Measurements from ENCODE around the gene PGAM5. TPM values are rescaled to one million over a fixed set of nuclear protein-coding genes. Genes with fewer than 3 reads are reported as not detected.

Gene PGAM5
- total and polyA plus RNA-seq, 4 donors, result 11.0 to 32.4 (median 23.1) TPM

GRCh38 chr12:132707241-132707640, 3.4 kb upstream of the PGAM5 start:
- Histone ChIP-seq H3K27me3 (ENCODE audit: control insufficient read depth in 3 of 3, insufficient read depth in 3 of 3, low read length in 2 of 3) (no peaks in the 10 kb centered on the region), H3K36me3 (ENCODE audit: control insufficient read depth in 4 of 4, insufficient read depth in 4 of 4, low read length in 4 of 4) (peaks cover 0 to 10% (median 3%) of the 10 kb centered on the region in 4 donors), H3K4me1 (ENCODE audit: control insufficient read depth in 5 of 5, insufficient read depth in 5 of 5, low read length in 5 of 5) (peaks cover 0 to 14% (median 0%) of the 10 kb centered on the region in 5 donors), H3K27ac (ENCODE audit: low read depth in 1 of 2, low read length in 1 of 2) (no peak overlapping the region), H3K9ac (ENCODE audit: insufficient read depth in 1 of 2, low read length in 2 of 2) (no peak overlapping the region), H3K9me3 (ENCODE audit: control insufficient read depth in 4 of 4, insufficient read depth in 3 of 4, low read length in 3 of 4) (peaks cover 0 to 4% (median 0%) of the 10 kb centered on the region in 4 donors), H3K4me3 (no peak overlapping the region)
- ATAC-seq (ENCODE audit: insufficient read depth, low FRiP score) (no peak), DNase-seq (no peak)
- no peak for TF ChIP-seq CTCF (IDR thresholded peaks at IDR 0.05; ENCODE audit: control extremely low read depth, extremely low read depth)
- 96% methylated on average over 6 of the region's 6 CpGs for WGBS, 2 donors

DNA sequence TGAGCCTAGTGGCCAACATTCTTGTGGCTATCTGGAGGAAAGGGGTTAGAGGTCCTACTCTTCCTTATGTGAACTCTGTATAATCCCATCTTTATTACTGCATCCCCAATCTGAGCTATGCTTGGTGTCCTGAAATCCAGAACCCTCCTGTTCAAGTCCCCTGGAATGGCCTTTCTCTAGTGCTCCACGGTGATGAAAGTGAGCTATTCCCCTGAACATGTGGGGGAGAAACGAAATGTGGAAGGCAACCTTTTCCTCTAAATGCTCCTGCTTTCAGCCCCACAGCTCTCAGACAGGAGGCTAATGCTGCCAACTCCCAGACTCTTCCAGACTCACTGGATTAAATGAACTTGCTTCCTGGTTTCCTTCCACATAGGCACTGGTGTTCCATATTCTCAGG, 2.5 kb upstream of the PGAM5 start:
- DNase-seq (no peak), ATAC-seq (ENCODE audit: insufficient read depth, low FRiP score) (no peak)
- H3K27me3 ChIP-seq (ENCODE audit: control insufficient read depth in 3 of 3, insufficient read depth in 3 of 3, low read length in 2 of 3), result no peaks in the 10 kb centered on the region
- H3K9me3 ChIP-seq (ENCODE audit: control insufficient read depth in 4 of 4, insufficient read depth in 3 of 4, low read length in 3 of 4), result peaks cover 0 to 4% (median 0%) of the 10 kb centered on the region in 4 donors
- peaks cover 0 to 14% (median 0%) of the 10 kb centered on the region in 5 donors for H3K4me1 ChIP-seq (ENCODE audit: control insufficient read depth in 5 of 5, insufficient read depth in 5 of 5, low read length in 5 of 5)
- no peak for TF ChIP-seq CTCF (IDR thresholded peaks at IDR 0.05; ENCODE audit: control extremely low read depth, extremely low read depth)
- no peak overlapping the region for H3K4me3 ChIP-seq
- no peak overlapping the region for H3K9ac ChIP-seq (ENCODE audit: insufficient read depth in 1 of 2, low read length in 2 of 2)
- H3K27ac ChIP-seq (ENCODE audit: low read depth in 1 of 2, low read length in 1 of 2), result no peak overlapping the region
- H3K36me3 ChIP-seq (ENCODE audit: control insufficient read depth in 4 of 4, insufficient read depth in 4 of 4, low read length in 4 of 4), result peaks cover 0 to 10% (median 2%) of the 10 kb centered on the region in 4 donors
- WGBS, 2 donors, result 91 to 95% methylated on average over 2 of the region's 2 CpGs

GRCh38 chr12:132710043-132710404, 618 bp upstream of the PGAM5 start:
- H3K9ac ChIP-seq (ENCODE audit: insufficient read depth in 1 of 2, low read length in 2 of 2), result peak overlapping the region in 1 of 2 donors; percentile 63
- WGBS, 2 donors, result 1 to 2% methylated on average over 26 of the region's 26 CpGs
- peak overlapping the region; percentile 78 for H3K4me3 ChIP-seq
- H3K4me1 ChIP-seq (ENCODE audit: control insufficient read depth in 5 of 5, insufficient read depth in 5 of 5, low read length in 5 of 5), result peaks cover 0 to 14% (median 0%) of the 10 kb centered on the region in 5 donors
- H3K9me3 ChIP-seq (ENCODE audit: control insufficient read depth in 4 of 4, insufficient read depth in 3 of 4, low read length in 3 of 4), result peaks cover 0 to 4% (median 0%) of the 10 kb centered on the region in 4 donors
- H3K27me3 ChIP-seq (ENCODE audit: control insufficient read depth in 3 of 3, insufficient read depth in 3 of 3, low read length in 2 of 3), result no peaks in the 10 kb centered on the region
- H3K27ac ChIP-seq (ENCODE audit: low read depth in 1 of 2, low read length in 1 of 2), result peak overlapping the region; percentile 50 to 73
- no peak for TF ChIP-seq CTCF (IDR thresholded peaks at IDR 0.05; ENCODE audit: control extremely low read depth, extremely low read depth)
- ATAC-seq (ENCODE audit: insufficient read depth, low FRiP score), result peak; percentile 28
- peaks cover 0 to 9% (median 5%) of the 10 kb centered on the region in 4 donors for H3K36me3 ChIP-seq (ENCODE audit: control insufficient read depth in 4 of 4, insufficient read depth in 4 of 4, low read length in 4 of 4)
- DNase-seq, result peak in 1 of 3 donors; percentile 8
